GM21381 (cell line): ENCODE data around the gene ZNF469.

Experiments
- ATAC-seq: cut with Tn5 transposase; IDR thresholded peaks from one replicate; pipeline ENCODE4 v1.9.1; 2021; ENCODE audit warnings: mild to moderate bottlenecking, moderate library complexity; ENCODE audit not compliant: unreplicated experiment

The ZNF469 gene

GRCh38 chr16:88375236-88375975 is 7.4 kb upstream of the ZNF469 start:
- ATAC-seq: no peak

- no peak for ATAC-seq
Measured at GRCh38 chr16:88375996-88376834, 6.5 kb upstream of the ZNF469 start.

GRCh38 chr16:88376835-88377726 is 5.7 kb upstream of the ZNF469 start:
- ATAC-seq: no peak

GRCh38 chr16:88377961-88378360 is 4.8 kb upstream of the ZNF469 start:
- no peak for ATAC-seq

GRCh38 chr16:88378401-88378800 is 4.4 kb upstream of the ZNF469 start:
- no peak for ATAC-seq

- no peak for ATAC-seq
Measured at GRCh38 chr16:88378836-88379693, 3.7 kb upstream of the ZNF469 start.

- no peak for ATAC-seq
Measured at GRCh38 chr16:88379694-88380040, 3.1 kb upstream of the ZNF469 start.

- ATAC-seq: no peak
Measured at GRCh38 chr16:88380099-88380498, 2.7 kb upstream of the ZNF469 start.

- ATAC-seq: no peak
Measured at GRCh38 chr16:88380619-88381018, 2.1 kb upstream of the ZNF469 start.

- ATAC-seq: no peak
Measured at GRCh38 chr16:88381820-88382451, 823 bp upstream of the ZNF469 start.

GRCh38 chr16:88383401-88384221 is 852 bp downstream of the ZNF469 start:
- ATAC-seq: no peak

- ATAC-seq: no peak
Measured at GRCh38 chr16:88384222-88385111, 1.7 kb downstream of the ZNF469 start.

- no peak for ATAC-seq
Measured at GRCh38 chr16:88385112-88385594, 2.4 kb downstream of the ZNF469 start.

GRCh38 chr16:88385831-88386815 is 3.4 kb downstream of the ZNF469 start:
- no peak for ATAC-seq

- no peak for ATAC-seq
Measured at GRCh38 chr16:88387180-88387765, 4.5 kb downstream of the ZNF469 start.

GRCh38 chr16:88387941-88388627 is 5.3 kb downstream of the ZNF469 start:
- no peak for ATAC-seq
